Rectal smooth muscle tissue (tissue), 1 donor: Measurements from ENCODE around the gene SLC8A1.
"Not testable (repeated sequence)": the region's sequence is repeated elsewhere in the genome, so short reads cannot be mapped to it uniquely, and the experiment has no call there.

Experiments used
- H3K27ac ChIP-seq: one replicate; pipeline ENCODE4 v1.7.0; 2013; ENCODE audit warnings: low read depth, low read length, inconsistent platforms
- H3K27me3 ChIP-seq: one replicate; pipeline ENCODE4 v1.7.0; 2013; ENCODE audit warnings: low read length; ENCODE audit not compliant: control insufficient read depth, insufficient read depth
- H3K36me3 ChIP-seq: one replicate; pipeline ENCODE4 v1.7.0; 2013; ENCODE audit warnings: low read length; ENCODE audit not compliant: control insufficient read depth, insufficient read depth
- H3K4me1 ChIP-seq: one replicate; pipeline ENCODE4 v1.7.0; 2013; ENCODE audit warnings: low read length; ENCODE audit not compliant: control insufficient read depth, insufficient read depth
- H3K4me3 ChIP-seq: one replicate; pipeline ENCODE4 v1.7.0; 2013; ENCODE audit warnings: low read length
- H3K9ac ChIP-seq: one replicate; pipeline ENCODE4 v1.7.0; 2013; ENCODE audit warnings: low read length

The SLC8A1 gene

DNA sequence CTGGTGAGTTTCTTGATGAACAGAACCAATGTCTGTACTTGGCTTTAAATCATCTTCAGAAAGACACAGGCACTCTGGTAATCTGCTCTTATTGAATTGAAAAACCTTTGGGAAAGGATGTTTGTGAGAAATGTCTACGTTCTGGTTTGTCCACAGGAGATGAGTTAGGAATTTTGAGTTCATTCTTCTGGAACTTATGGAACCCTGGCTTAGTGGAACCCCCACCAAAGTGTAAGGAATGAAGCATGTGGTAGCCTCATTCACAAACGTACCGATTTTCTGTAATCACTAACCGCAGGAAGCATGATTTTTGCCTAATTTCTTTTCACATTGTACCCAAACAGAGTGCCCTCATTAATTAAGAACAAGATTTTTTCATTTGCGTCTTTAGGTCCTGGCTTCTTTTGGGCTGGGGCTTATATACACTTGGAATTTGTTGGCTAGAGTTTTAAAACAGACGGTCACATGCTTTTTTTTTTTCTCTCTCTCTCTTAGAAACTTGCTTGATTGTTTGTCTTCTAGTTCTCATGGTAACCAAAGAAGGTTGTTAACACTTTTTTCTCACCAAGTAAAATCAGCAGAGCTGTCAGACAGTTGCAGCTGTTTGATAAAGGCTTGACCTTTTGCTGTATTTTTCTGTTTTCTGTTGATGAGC, 358.7 kb downstream of the SLC8A1 start:
- Histone ChIP-seq H3K27ac (no peak overlapping the region), H3K4me3 (no peak overlapping the region), H3K36me3 (no peaks in the 10 kb centered on the region), H3K9ac (no peak overlapping the region), H3K27me3 (no peaks in the 10 kb centered on the region), H3K4me1 (peaks cover 14% of the 10 kb centered on the region)

DNA sequence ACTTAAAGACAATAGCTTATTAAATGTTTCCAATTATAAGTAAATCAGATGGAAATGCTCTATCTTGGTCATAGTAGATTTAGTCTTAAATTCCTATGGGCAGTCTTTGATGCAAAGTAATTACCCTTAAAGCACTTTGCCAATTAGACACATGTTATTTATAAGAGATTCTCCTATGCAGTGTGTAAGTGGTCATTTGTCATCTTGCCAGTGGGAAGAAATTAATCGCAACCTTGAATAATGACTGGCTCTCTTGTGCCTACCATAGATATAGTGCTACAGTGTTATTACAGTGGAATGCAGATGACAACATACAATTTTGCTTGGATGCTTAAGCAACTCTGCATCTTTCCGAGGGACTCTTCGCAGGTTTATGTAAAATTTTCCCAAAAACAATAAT, 361.8 kb downstream of the SLC8A1 start:
- H3K4me1 ChIP-seq: peaks cover 13% of the 10 kb centered on the region
- H3K27me3 ChIP-seq: no peaks in the 10 kb centered on the region

DNA sequence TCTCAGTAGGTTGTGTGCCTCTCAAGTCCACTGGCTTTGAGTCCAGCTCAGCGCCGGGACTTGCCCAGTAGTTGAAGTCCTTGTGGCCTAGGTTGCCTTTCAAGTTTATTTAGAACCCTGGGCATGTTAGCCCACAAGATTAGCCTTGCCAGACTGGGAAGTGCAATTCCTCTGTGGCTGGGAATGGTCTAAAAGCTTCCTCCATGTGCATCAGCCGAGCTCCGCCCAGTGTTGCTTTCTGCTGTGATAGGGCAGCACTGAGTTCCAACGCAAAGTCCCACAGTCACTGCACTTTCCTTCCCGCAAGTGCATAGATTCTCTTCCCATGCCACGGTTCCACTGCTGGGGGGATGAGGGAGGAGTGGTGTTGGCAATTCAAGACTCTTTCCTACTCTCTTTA, 364.0 kb downstream of the SLC8A1 start:
- H3K9ac ChIP-seq: no peak overlapping the region
- H3K27ac ChIP-seq: no peak overlapping the region
- H3K27me3 ChIP-seq: no peaks in the 10 kb centered on the region
- H3K4me3 ChIP-seq: no peak overlapping the region
- no peaks in the 10 kb centered on the region for H3K36me3 ChIP-seq
- no peaks in the 10 kb centered on the region for H3K4me1 ChIP-seq

More for the DNA sequence above, 361.8 kb downstream of the SLC8A1 start:
- Histone ChIP-seq H3K36me3 (no peaks in the 10 kb centered on the region), H3K9ac (no peak overlapping the region), H3K4me3 (no peak overlapping the region), H3K27ac (no peak overlapping the region)

DNA sequence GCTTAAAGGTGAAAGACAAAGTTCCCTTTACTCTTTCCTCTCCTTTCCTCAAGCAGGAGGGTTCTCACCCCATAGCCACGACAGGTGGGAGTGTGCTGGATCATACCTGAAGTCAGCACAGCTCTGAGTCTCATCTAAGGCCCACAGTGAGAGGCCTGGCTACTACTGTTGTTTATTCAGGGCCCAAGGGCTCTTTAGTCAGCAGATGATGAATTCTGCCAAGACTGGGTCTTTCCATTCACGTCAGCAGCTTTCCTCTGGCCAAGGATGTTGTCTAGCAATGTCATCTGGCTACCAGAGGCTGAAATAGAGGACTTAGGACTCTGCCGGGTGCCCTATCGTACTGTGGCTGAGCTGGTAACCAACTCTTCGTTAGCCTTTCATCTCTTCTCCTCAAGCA, 364.5 kb downstream of the SLC8A1 start:
- Histone ChIP-seq H3K27ac (no peak overlapping the region), H3K9ac (no peak overlapping the region), H3K4me3 (no peak overlapping the region), H3K27me3 (no peaks in the 10 kb centered on the region), H3K4me1 (no peaks in the 10 kb centered on the region), H3K36me3 (no peaks in the 10 kb centered on the region)

DNA sequence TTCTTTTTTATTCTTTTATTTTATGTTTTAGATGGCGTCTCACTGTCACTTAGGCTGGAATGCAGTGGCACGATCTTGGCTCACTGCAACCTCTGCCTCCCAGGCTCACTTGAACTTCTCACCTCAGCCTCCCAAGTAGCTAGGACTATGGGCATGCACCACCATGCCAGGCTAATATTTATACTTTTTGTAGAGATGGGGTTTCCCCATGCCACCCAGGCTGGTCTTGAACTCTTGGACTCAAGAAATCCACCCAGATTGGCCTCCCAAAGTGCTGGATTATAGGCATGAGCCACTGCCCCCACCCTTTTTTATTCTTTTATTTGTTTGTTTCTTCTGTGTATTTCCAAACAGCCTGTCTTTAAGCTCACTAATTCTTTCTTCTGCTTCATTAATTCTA, 366.1 kb downstream of the SLC8A1 start:
- Histone ChIP-seq H3K4me1 (no peaks in the 10 kb centered on the region), H3K27ac (no peak overlapping the region), H3K36me3 (no peaks in the 10 kb centered on the region), H3K4me3 (no peak overlapping the region), H3K9ac (no peak overlapping the region), H3K27me3 (no peaks in the 10 kb centered on the region)

DNA sequence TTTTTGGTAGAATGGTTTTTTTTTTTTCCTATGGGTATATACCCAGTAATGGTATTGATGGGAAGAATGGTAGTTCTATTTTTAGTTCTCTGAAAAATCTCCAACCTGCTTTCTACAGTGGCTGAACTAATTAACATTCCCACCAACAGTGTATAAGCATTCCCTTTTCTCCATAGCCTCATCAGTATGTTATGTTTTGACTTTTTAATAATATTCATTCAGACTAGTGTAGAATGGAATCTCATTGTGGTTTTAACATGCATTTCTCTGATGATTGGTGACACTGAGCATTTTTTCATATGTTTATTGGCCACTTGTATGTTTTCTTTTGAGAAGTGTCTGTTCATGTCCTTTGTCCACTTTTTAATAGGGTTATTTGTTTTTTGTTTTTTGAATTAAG, 378.6 kb downstream of the SLC8A1 start:
- not testable (repeated sequence) for H3K27ac ChIP-seq, H3K4me3 ChIP-seq, H3K27me3 ChIP-seq, H3K9ac ChIP-seq, H3K4me1 ChIP-seq, H3K36me3 ChIP-seq

DNA sequence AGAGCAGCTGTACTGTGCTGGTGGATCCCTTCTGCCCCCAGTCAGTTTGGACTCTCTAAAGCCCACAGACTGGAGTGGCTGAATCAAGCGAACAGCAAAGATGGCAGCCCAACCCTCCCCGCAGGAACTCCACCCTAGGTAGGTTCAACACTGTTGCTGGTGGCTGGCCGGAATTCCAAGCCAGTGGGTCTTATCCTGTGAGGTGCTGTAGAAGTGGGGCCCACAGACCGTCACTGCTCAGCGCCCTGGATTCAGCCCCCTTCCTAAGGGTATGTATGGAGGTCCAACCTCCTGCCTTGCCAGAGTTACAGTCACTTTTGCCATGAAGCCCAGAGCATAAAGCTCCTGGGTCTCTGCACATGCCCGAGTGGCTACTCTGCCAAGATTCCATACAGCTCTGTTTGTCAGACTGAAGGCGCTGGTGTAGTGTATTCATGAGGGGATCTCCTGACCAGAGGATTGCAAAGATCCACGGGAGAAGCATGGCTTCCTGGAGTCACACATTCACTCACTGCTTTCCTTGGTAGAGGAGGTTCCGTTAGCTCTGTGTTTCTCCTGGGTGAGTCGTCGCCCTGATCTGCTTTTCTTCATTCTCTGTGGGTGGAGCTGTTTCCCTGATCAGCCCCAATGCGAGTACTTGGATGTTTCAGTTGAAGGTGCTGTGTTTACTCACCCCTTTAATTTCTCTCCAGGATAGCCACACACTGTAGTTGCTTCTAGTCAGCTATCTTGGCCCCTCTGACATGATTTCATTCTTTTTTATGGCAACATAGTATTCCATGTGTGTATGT, 379.3 kb downstream of the SLC8A1 start:
- no peaks in the 10 kb centered on the region for H3K36me3 ChIP-seq
- H3K27me3 ChIP-seq: no peaks in the 10 kb centered on the region
- no peak overlapping the region for H3K4me3 ChIP-seq
- H3K9ac ChIP-seq: no peak overlapping the region
- no peaks in the 10 kb centered on the region for H3K4me1 ChIP-seq
- H3K27ac ChIP-seq: no peak overlapping the region

DNA sequence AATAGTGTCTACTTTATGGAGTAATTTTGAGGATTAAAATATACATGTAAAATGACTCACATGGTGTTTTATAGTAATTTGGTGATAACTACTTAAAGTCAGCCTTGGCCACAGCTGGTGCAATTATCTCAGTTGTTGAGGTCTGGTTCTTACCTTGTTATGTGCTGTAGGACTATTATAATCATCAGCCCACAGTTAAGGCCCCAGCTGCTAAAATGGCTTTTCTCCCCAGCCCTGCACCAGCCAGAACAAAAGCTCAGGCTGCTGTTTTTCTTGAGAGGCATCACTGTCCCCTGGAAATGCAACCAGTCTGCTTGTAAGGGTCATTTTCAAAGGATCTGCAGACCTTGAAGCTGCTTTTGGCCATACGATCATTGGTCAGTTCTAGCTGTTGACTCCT, 389.5 kb downstream of the SLC8A1 start:
- Histone ChIP-seq H3K27me3 (no peaks in the 10 kb centered on the region), H3K27ac (no peak overlapping the region), H3K4me3 (no peak overlapping the region), H3K9ac (no peak overlapping the region), H3K4me1 (no peaks in the 10 kb centered on the region), H3K36me3 (no peaks in the 10 kb centered on the region)

DNA sequence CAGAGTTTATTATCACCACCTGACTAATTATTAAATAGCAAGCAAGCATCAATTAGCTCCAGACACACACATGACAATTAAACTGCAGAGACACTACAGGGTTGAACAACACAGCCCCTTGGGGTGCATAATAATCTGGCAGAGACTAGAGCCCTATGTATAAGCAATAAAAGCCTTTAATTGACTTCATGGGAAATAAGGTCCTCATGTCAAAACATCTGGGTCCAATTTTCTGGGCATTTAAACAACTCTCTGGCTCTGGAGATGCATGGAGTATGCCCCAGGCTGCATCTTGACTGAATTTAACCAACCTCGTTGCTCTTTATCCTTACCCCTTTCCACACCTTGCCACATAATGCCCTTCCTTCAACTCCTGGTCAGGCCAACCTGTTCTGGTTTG, 402.1 kb downstream of the SLC8A1 start:
- H3K4me3 ChIP-seq: no peak overlapping the region
- H3K9ac ChIP-seq: no peak overlapping the region
- H3K27ac ChIP-seq: no peak overlapping the region
- no peaks in the 10 kb centered on the region for H3K4me1 ChIP-seq
- no peaks in the 10 kb centered on the region for H3K36me3 ChIP-seq
- no peaks in the 10 kb centered on the region for H3K27me3 ChIP-seq

DNA sequence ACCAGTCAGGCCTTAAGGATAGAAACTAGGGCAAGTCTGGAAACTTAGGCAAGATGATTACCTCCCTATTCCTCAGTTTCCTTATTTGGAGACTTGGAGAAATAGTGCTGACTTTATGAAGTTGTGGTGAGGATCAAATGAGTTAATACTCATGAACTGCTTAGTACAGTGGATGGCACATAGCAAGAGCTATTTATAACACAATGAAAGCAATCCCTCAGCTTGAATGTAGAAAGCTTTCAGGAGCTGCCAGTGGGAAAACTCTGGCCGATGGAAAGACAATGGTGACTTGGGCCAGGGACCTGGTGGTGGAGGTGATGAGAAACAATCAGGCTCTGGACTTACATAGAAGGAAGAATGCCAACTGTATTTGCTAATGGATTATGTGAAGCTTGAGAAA, 403.4 kb downstream of the SLC8A1 start:
- H3K4me1 ChIP-seq: no peaks in the 10 kb centered on the region
- H3K9ac ChIP-seq: no peak overlapping the region
- H3K27me3 ChIP-seq: no peaks in the 10 kb centered on the region
- H3K36me3 ChIP-seq: no peaks in the 10 kb centered on the region
- no peak overlapping the region for H3K27ac ChIP-seq
- no peak overlapping the region for H3K4me3 ChIP-seq

DNA sequence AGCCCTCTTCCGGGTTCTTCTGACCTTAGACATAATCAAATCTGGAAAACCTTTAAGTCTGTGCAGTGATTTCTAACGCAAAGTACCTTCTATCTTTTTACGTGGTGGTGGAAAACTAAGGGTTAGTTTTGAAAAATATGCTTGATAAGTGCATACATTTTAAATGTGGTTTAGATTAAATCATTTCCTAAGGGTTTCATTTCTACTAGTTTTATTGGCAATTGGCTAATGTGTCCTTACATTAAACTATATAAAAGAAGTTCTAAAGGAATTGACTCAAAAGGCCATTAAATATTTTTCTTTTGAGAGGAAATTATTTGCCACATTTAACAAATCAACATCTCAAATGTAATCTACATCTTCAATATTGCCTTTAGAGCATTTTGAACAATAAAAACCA, 404.5 kb downstream of the SLC8A1 start:
- Histone ChIP-seq H3K36me3 (no peaks in the 10 kb centered on the region), H3K4me1 (peaks cover 2% of the 10 kb centered on the region), H3K4me3 (no peak overlapping the region), H3K27me3 (no peaks in the 10 kb centered on the region), H3K9ac (no peak overlapping the region), H3K27ac (no peak overlapping the region)
